HG03460 (cell line): ENCODE data around the gene SPTAN1.
"Not testable (repeated sequence)": the region's sequence is repeated elsewhere in the genome, so short reads cannot be mapped to it uniquely, and the experiment has no call there.

Experiments used
- ATAC-seq: cut with Tn5 transposase; IDR thresholded peaks from one replicate; pipeline ENCODE4 v1.9.1; 2021; ENCODE audit not compliant: unreplicated experiment

The SPTAN1 gene

DNA sequence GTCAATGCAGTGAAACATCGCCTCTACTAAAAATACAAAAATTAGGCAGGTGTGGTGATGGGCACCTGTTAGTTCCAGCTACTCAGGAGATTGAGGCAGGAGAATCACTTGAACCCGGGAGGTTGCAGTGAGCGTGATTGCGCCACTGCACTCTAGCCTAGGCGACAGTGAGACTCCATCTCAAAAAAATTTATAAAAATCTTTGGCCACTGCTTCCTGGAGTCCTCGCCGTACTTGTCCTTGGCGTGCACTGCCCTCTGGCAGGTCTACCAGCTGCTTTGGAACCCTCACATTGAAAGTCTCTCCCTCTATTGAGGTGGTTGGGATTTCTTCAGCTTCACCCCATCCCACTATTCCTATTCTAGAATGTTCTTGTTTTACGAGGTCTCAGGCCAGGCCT, 79.2 kb downstream of the SPTAN1 start:
- no peak for ATAC-seq

DNA sequence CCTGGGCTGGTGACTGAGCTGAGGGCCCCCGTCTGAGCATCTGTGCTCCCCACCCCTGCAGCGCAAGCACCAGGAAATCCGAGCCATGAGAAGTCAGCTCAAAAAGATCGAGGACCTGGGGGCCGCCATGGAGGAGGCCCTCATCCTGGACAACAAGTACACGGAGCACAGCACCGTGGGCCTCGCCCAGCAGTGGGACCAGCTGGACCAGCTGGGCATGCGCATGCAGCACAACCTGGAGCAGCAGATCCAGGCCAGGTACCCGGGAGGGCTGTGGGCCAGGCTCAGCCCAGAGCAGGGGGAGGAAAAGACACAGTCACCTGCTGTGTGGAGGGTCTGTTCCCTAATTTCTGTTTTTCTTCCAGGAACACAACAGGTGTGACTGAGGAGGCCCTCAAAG, 79.7 kb downstream of the SPTAN1 start:
- no peak for ATAC-seq

DNA sequence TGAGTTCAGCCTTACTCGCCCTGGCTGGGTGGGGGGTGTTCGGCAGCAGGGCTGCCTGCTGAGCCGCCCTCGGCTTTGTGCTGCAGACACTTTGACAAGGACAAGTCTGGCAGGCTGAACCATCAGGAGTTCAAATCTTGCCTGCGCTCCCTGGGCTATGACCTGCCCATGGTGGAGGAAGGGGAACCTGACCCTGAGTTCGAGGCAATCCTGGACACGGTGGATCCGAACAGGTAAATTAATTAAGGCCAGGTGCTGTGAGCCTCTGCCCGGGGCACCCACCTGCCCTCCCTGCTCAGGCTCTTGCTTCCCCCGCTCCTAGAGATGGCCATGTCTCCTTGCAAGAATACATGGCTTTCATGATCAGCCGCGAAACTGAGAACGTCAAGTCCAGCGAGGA, 80.1 kb downstream of the SPTAN1 start:
- ATAC-seq = no peak

DNA sequence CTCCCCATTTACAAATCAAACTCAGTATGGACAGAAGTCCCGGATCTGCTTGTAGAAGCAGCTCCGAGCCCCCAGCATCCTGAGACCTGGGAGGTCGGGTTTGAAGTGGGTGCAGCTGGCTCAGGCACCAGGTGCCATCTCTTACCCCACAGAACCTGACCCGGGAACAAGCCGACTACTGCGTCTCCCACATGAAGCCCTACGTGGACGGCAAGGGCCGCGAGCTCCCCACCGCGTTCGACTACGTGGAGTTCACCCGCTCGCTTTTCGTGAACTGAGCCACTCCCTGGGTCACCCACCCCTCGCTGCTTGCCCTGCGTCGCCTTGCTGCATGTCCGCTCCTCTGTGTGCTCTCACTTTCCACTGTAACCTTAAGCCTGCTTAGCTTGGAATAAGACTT, 80.7 kb downstream of the SPTAN1 start:
- no peak for ATAC-seq

DNA sequence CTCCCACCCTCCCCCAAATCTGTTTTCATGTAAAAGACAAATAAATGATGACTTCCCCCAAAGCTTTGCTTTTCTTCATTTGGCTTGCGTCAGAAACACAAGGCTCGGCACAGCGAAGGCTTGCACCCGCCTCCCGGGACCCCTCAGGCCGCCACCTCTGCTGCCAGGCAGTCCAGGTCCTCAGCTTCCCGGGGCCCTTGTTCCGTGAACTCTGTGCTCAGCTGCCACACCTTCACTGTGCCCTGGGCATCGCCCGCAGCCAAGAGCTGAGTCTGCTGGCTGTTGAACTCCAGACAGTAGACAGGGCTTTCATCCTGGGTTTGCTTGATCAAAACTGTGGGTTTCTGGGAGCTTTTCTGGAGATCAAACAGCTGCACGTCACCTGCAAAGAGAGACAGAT, 81.2 kb downstream of the SPTAN1 start:
- ATAC-seq = no peak

GRCh38 chr9:128634111-128634510, 81.7 kb downstream of the SPTAN1 start:
- ATAC-seq = no peak

DNA sequence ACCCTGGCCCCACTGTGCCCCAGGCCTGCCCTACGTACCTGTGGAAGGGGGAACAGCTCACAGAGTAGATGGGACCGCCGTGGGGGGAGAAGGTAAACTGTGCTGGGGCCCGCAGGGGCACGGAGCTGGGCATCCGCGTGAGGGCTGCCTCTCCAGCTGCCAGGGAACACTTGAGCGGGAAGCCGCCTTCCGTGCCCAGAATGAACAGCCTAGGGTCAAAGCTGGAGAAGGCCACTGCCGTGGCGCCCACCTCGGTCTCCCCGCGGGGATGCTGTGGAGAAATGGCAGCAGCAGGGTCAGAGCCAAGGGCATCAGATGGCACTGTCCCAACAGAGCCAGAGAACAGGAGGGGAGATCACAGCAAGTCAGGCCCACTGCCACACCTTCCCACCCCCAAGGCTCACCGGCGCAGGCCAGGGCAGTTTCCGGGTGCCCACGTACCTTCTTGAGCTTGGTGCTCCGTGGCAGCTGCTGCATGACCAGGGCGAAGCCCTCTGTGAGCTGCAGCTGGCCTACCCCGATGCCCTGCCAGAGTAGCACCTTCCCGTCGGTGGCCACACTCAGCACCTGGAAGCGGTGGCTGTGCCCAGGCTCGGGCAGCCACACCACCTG, 82.4 kb downstream of the SPTAN1 start:
- ATAC-seq = no peak

- ATAC-seq = no peak
These were observed 83.1 kb downstream of the SPTAN1 start for GRCh38 chr9:128635266-128636023.

DNA sequence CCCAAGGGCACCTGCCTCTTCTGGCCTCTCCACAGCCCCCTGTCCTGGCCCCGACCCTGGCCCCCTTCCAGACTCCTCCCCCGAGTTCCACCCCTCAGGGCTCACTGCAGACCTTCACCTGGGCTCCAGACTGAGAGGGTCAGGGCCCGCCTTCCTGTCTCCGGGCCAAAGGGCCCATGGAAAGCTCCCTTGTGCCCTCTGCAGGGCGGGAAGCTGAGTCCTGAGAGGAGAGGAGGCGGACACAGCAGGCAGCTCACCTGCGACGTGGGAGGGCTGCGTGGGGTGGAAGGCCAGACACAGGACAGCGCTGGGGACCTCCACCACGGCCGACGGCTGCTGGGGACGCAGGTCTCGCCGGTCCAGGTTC, 83.6 kb downstream of the SPTAN1 start:
- no peak for ATAC-seq

DNA sequence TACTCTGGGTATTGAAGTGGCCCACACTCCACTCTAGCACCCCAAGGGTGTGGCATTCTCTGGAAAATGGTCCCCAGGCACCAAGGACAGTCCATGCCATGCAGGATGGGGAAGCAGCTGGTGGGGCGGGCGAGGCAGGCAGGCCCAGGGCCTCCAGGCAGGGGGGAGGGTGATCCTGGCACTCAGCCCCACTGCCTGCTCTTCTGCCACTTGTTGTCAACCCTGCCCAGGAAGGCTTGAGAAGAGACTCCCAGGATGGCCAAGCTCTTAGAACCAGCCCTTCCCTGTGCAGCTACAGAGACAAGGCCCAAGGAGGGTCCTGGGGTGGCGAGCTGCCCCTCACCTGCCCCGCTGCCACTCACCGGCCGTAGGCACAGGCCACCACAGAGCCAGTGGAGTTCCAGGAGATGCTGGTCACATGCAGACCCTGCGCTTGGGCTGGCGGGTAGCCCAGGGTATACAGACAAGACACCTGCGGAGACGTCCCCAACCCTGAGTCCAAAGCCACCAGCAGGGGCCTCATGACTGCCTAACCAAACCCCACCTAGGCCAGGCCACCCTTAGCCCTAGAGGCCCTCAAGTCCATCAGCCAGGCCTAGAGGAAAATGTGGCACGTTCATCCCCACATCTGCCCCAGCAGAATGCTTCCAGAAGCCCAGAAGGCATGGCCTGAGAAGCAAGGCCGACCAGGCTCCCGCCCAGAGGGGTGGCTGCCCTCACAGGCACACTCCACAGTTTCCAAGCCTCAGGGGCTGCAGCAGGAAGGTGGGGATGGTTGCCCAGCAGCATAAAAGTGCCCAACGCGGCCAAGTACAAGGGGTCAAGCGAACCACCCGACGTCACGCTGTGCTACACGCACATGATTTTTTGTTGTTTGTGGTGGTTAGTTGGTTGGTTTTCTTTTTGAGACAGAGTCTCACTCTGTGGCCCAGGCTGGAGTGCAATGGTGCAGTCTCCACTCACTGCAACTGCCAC, 84.5 kb downstream of the SPTAN1 start:
- ATAC-seq = no peak

GRCh38 chr9:128637656-128638055, 85.3 kb downstream of the SPTAN1 start:
- no peak for ATAC-seq

DNA sequence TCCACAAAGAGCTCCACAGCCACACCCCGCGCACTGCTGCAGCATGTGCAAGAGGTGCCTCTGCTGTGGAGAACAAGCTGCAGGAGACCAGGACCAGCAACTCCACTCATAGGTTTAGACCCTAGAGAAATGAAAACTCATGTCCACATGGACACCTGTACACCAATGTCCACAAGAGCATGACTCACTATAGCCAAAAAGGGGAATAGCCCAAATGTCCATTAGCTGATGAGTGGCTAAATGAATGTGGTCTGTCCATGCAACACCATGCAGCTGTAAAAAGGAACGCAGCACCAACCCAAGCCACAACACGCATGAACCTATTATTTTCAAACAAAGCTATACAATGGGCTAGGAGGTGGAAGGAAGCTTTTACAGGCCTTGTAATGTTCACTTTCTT, 86.2 kb downstream of the SPTAN1 start:
- ATAC-seq = no peak

GRCh38 chr9:128640603-128641002, 88.2 kb downstream of the SPTAN1 start:
- no peak for ATAC-seq

DNA sequence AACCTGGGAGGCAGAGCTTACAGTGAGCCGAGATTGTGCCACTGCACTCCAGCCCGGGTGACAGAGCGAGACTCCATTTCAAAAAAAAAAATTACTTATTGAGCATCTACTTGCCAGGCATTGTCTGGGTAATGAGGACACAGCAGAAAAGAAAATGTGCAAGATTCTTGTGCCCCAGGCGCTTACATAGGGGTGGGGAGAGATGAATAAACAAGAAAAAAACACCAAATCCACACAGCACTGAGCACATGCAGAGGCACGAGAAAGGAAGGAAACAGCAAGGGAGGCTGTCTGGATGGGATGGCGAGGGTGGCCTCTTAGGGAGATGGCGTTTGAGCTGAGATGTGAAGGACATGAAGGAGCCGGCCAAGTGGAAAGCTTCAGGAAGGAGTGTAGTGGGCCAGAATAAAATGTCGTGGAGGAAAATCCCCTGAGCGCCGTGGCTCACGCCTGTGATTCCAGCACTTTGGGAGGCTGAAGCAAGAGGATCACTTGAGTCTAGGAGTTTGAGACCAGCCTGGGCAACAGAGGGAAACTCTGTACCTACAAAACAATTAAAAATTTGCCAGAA, 90.4 kb downstream of the SPTAN1 start:
- no peak for ATAC-seq

DNA sequence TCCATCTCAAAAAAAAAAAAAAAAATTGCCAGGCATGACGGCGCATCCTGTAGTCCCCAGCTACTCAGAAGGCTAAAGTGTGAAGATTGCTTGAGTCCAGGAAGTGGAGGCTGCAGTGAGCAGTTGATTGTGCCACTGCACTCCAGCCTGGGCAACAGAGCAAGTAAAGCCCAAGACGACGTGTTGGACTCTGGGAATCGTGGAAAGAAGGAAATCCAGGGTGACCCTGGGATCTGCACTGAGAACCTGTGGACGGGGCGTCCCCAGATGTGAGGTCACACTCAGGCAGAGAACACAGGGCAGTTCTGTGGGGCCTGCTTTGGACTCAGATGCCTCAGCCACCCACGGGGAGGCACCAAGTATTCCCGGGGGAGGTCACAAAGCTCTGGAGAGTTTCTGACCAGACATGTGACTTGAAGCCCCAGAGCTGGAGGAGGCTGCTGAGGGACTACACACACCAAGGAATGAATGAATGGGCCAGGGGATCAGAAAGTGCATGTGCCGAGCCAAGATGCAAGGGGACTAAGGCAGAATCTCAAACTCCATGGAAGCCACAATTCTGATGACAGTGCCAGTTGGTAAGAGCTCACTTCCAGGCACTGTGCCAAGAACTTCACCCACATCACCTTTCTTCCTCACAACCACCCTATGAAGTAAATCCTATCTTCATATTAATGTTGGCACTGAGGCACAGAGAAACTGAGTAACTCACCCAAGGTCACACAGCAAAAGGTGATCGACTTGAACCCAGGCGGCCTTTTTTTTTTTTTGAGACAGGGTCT, 91.3 kb downstream of the SPTAN1 start:
- ATAC-seq = no peak

- ATAC-seq = not testable (repeated sequence)
These were observed 95.8 kb downstream of the SPTAN1 start for GRCh38 chr9:128648206-128648605.

GRCh38 chr9:128651798-128652197, 99.4 kb downstream of the SPTAN1 start:
- no peak for ATAC-seq

DNA sequence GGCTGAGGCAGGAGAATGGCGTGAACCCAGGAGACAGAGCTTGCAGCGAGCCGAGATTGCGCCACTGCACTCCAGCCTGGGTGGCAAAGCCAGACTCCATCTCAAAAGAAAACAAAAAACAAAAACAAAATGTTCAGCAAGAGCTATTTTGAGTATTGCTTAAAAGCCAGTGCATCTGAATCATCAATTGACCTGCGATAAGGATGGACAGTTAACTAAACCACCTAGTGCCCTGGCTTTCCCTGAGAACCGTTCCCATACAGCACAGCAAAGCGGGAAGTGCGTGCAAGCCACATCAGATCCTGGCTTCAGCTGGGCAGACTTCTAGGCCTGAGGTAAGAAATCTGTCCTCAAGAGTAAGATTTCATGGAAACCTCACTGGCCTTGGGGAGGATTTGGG, 101.5 kb downstream of the SPTAN1 start:
- no peak for ATAC-seq

GRCh38 chr9:128654481-128654880, 102.1 kb downstream of the SPTAN1 start:
- ATAC-seq = no peak
